NCI-H2171 treated with DMSO at 0.1 percent for 48 hours (cell line): ENCODE measurements around the gene ATP5F1D.
A peak's percentile ranks its signal among the peaks of the same experiment; 100 is the strongest.
"Not testable (repeated sequence)": the region's sequence is repeated elsewhere in the genome, so short reads cannot be mapped to it uniquely, and the experiment has no call there.

Experiments used
- DNase-seq: peaks from one replicate; lab custom pipeline; 2025; lab: John Stamatoyannopoulos, UW

ATP5F1D gene

DNA sequence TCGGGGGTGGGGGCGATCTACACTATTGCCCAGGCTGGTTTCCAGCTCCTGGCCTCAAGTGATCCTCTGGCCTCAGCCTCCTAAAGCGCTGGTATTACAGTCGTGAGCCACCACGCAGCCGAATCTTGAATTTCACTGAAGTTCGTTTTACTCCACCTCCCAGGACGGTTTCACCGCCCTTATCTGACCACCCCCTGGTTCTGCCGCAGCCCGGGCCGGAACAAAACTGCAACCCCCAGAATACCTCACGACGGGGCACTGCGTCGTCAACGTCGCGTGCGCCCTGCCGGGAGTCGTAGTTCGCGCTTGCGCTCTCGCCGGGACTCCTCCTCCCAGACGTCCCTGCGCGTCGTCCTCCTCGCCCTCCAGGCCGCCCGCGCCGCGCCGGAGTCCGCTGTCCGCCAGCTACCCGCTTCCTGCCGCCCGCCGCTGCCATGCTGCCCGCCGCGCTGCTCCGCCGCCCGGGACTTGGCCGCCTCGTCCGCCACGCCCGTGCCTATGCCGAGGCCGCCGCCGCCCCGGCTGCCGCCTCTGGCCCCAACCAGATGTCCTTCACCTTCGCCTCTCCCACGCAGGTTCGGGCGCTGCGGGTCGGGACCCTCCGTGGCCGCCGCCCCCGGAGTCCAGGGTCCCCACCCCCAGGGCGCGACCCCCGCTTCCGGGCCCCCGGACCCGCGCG is at the start of gene ATP5F1D:
Gene ATP5F1D, plus strand, starts transcription at position 335 of the 679 bp plus-strand sequence. Its CDS starts 100 bp downstream, at position 435.
- peak; percentile 88 for DNase-seq

DNA sequence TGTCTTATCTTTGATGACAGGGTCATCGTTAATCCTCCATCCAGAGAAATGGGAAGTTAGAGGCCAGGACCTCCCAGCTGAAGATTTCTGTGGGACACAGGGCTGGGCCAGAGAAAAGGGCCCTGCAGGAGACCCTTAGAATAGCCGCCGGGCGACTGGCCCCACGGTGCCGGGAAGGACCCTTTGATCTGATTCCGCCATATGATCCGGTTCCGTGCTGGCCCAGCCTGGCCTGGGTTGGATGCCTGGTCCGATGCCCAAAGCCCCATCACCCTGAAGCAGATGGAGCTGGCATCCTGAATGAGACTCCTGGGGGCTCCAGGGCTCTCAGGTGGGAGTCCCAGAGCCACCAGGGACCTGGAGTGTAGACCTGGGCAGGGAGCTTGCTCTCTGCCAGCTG is 42.0 kb upstream of the ATP5F1D start:
- DNase-seq, result no peak

- not testable (repeated sequence) for DNase-seq
These were observed 40.9 kb upstream of the ATP5F1D start for GRCh38 chr19:1200614-1201013.

DNA sequence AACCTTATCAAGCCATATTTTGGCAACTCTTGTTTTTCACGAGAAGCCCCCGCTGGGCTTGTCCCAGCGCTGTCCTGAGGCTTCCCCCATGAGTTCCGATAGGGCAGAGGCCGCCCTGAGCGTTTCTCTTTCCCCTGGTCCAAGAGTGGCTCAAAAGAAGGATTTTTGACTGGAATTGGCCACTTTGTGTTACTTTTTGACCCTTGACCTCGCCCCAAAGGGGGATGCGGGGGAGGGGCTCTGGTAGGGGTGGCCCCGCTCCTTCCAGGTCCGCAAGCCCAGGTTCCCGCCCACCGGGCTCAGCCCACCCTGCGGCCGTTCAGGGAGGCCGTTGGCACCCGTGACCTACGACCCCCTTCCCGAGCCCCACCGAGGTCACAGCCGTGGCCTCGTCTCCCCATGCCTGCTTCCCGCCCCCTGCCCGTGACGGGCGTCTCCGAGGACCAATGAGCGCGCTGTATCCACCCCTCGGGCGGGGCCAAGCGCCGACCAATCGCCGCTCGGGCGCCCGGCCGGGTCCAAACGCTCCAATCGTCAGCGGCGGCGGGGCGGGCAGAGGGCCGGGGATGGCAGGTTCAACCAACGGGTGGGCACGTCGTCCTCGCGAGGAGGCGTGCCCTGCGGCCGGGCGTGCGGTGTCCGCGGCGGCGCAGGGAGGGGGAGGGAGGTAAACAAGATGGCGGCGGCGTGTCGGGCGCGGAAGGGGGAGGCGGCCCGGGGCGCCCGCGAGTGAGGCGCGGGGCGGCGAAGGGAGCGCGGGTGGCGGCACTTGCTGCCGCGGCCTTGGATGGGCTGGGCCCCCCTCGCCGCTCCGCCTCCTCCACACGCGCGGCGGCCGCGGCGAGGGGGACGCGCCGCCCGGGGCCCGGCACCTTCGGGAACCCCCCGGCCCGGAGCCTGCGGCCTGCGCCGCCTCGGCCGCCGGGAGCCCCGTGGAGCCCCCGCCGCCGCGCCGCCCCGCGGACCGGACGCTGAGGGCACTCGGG is 36.1 kb upstream of the ATP5F1D start, which contains the start of gene STK11:
Gene STK11, plus strand, starts transcription at position 665 of the 986 bp plus-strand sequence. CDS start 1,136 bp downstream, outside the sequence.
- peak; percentile 96 for DNase-seq

DNA sequence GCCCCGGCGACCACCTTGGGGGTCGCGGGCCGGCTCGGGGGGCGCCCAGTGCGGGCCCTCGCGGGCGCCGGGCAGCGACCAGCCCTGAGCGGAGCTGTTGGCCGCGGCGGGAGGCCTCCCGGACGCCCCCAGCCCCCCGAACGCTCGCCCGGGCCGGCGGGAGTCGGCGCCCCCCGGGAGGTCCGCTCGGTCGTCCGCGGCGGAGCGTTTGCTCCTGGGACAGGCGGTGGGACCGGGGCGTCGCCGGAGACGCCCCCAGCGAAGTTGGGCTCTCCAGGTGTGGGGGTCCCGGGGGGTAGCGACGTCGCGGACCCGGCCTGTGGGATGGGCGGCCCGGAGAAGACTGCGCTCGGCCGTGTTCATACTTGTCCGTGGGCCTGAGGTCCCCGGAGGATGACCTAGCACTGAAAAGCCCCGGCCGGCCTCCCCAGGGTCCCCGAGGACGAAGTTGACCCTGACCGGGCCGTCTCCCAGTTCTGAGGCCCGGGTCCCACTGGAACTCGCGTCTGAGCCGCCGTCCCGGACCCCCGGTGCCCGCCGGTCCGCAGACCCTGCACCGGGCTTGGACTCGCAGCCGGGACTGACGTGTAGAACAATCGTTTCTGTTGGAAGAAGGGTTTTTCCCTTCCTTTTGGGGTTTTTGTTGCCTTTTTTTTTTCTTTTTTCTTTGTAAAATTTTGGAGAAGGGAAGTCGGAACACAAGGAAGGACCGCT is 35.2 kb upstream of the ATP5F1D start:
- no peak for DNase-seq

DNA sequence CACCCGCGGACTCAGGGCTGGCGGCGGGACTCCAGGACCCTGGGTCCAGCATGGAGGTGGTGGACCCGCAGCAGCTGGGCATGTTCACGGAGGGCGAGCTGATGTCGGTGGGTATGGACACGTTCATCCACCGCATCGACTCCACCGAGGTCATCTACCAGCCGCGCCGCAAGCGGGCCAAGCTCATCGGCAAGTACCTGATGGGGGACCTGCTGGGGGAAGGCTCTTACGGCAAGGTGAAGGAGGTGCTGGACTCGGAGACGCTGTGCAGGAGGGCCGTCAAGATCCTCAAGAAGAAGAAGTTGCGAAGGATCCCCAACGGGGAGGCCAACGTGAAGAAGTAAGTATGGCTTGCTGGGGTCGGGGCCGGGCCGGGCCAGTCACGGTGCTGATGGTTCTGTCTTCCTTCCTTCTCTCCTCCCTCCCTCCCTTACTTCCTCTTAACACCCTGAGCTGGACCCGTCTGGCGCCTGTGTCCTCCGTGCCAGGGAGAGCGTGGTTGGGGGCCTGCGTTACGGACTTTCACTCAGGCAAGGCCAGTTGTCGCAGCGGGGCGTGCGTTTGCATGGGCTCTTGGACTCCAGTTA is 34.6 kb upstream of the ATP5F1D start:
- DNase-seq, result no peak

DNA sequence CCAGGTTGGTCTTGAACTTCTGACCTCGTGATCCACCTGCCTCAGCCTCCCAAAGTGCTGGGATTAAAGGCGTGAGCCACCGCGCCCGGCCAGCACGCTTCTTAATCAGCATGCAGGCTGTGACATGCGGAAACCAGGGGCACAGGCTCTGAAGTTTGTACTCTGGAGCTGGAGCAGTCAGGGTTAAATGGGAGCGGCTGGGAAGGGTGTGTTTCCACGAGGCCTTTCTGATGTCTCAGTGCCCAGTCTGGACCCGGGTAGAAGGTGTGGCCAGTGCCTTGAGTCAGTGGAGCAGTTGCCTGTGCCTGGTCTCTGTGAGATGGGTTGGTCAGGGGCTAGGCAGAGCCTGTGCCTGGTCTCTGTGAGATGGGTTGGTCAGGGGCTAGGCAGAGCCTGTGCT is 32.7 kb upstream of the ATP5F1D start:
- not testable (repeated sequence) for DNase-seq

GRCh38 chr19:1210227-1210538 is 31.4 kb upstream of the ATP5F1D start:
- DNase-seq, result no peak

GRCh38 chr19:1211494-1212234 is 29.9 kb upstream of the ATP5F1D start:
- DNase-seq, result no peak

DNA sequence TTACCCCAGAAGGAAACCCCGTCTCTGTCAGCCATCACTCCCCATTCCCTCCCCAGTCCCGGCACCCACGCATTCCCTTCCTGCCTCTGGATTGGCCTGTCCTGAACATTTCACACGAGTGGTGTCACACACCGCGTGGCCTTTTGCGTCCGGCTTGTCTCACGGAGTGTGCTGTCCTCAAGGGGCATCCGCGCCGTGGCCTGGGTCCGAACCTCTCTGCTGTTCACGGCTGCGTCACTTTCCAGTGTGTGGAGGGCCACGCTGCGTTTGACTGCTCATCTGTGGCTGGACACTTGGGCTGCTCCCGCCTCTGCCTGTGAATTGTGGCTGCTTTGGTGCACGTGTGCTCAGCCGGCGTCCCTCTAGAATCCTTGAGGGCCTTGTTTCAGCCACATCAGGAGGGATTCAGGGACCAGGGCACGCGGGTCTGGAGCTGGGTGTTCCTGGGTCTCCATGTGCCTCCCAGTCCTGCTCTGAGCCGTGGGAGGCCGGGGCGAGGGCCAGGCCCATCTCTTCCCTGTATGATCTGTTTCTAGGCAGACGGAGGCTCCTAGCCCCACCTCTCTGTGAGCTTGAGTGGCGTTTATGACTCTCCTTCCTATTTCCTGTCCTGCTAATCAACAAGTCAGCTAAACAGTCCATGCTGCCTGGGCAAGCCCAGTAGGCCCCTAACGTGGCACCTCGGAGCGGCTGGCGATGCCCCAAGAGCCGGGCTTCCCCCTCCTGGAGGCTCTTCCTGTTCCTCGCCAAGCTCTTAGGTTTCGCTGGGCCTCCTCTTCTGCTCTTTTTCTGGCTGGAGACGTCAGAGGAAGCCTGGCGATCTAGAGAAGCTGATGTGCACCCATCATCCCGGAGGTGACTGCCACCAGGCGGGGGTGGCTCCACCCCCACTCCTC is 27.9 kb upstream of the ATP5F1D start:
- DNase-seq, result no peak

- no peak for DNase-seq
These were observed 27.2 kb upstream of the ATP5F1D start for GRCh38 chr19:1214299-1214861.

- no peak for DNase-seq
These were observed 26.5 kb upstream of the ATP5F1D start for GRCh38 chr19:1214862-1215731.

DNA sequence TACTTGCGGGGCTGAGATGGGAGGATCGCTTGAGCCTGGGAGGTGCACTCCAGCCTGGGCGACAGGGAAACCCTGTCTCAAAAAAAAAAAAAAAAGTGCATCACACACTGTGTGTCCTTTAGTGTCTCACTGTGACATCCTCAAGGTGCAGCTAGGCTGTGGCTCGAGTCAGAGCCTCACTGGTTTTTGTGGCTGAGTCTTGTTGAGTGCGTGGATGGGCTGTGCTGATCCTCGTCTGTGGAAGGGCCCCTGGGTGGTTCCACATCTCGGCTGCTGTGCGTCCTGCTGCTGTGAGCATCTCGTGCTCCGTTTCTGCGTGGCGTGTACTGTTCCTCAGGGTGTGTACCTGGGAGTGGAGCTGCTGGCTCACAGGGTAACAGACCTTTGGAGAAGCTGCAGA is 24.8 kb upstream of the ATP5F1D start:
- no peak for DNase-seq

- DNase-seq, result no peak
These were observed 24.2 kb upstream of the ATP5F1D start for GRCh38 chr19:1217366-1217765.

DNA sequence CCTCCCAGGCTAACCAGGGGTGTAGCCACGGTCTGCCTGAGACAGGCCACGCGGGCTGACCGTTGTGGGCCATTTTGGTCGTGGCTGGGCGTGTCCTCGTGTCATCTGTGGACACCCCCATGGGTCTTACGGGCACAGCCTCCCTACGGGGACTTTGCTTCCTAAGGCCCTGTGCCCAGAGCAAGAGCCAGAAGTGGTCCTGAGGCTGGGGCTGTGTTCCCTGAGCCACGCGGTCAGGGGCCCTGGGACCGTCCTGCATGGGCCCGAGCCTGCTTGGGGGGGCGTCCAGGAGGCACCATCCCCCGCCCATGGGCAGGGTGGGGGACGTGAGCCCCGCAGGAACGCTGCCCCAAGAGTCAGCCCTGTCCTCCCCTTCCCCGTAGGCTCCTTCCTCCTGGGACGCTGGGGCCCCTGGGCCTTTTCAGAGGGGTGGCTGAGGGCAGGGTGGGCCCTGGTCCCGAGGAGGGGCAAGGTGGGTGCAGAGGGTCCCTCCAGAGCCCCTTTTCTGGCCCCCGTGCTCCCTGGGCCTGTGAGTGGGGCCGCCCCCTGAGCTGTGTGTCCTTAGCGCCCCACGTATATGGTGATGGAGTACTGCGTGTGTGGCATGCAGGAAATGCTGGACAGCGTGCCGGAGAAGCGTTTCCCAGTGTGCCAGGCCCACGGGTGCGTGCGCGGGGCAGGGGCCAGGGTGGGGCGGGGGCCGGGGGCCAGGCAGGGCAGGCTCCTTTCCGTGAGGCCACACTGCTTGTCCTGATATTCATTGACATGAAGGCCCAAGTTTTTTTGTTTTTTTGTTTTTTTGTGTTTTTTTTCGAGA is 22.6 kb upstream of the ATP5F1D start:
- no peak for DNase-seq

- DNase-seq, result no peak
These were observed 21.6 kb upstream of the ATP5F1D start for GRCh38 chr19:1219786-1220476.

GRCh38 chr19:1220477-1220930 is 21.0 kb upstream of the ATP5F1D start:
- no peak for DNase-seq
